Measurements from ENCODE around the gene SLC13A4. TPM values are rescaled to one million over a fixed set of nuclear protein-coding genes. Genes with fewer than 3 reads are reported as not detected.
"Not testable (repeated sequence)": the region's sequence is repeated elsewhere in the genome, so short reads cannot be mapped to it uniquely, and the experiment has no call there.

The SLC13A4 gene
- total RNA-seq (2014; rRNA removed; shearing (Covaris generic)) = not detected in 2 replicates
- not detected in 2 replicates for polyA plus RNA-seq (2015; cell fraction: cytosol; rRNA removed)
- polyA plus RNA-seq (2015; cell fraction: nucleus; rRNA removed) = 0.03 TPM in 1 of 2 replicates, not detected in the other

GRCh38 chr7:135728136-135728669 lies at the start of gene SLC13A4:
Gene SLC13A4 (minus strand): TSS chr7:135728186. CDS start chr7:135727496, 690 bp downstream.
- DNase-seq (ENCODE audit: low read depth) = no peak

- not testable (repeated sequence) for DNase-seq (ENCODE audit: low read depth)
Observed at GRCh38 chr7:135775915-135776314, 47.9 kb upstream of the SLC13A4 start.

- DNase-seq (ENCODE audit: low read depth) = no peak
Observed at GRCh38 chr7:135775230-135775629, 47.2 kb upstream of the SLC13A4 start.

- no peak for DNase-seq (ENCODE audit: low read depth)
Observed at GRCh38 chr7:135774284-135774683, 46.3 kb upstream of the SLC13A4 start.

- no peak for DNase-seq (ENCODE audit: low read depth)
Observed at GRCh38 chr7:135773464-135773863, 45.5 kb upstream of the SLC13A4 start.

- no peak for DNase-seq (ENCODE audit: low read depth)
Observed at GRCh38 chr7:135772639-135773222, 44.7 kb upstream of the SLC13A4 start.

GRCh38 chr7:135771961-135772638 lies 44.1 kb upstream of the SLC13A4 start:
- peak; percentile 68 for DNase-seq (ENCODE audit: low read depth)

- no peak for DNase-seq (ENCODE audit: low read depth)
Observed at GRCh38 chr7:135771051-135771450, 43.1 kb upstream of the SLC13A4 start.

- DNase-seq (ENCODE audit: low read depth) = no peak
Observed at GRCh38 chr7:135770139-135770710, 42.2 kb upstream of the SLC13A4 start.

- no peak for DNase-seq (ENCODE audit: low read depth)
Observed at GRCh38 chr7:135769005-135769802, 41.2 kb upstream of the SLC13A4 start.

- DNase-seq (ENCODE audit: low read depth) = no peak
Observed at GRCh38 chr7:135768467-135768866, 40.5 kb upstream of the SLC13A4 start.

GRCh38 chr7:135768064-135768463 lies 40.1 kb upstream of the SLC13A4 start:
- DNase-seq (ENCODE audit: low read depth) = no peak

- no peak for DNase-seq (ENCODE audit: low read depth)
Observed at GRCh38 chr7:135763261-135763660, 35.3 kb upstream of the SLC13A4 start.

- DNase-seq (ENCODE audit: low read depth) = peak; percentile 72
Observed at GRCh38 chr7:135761751-135762488, 33.9 kb upstream of the SLC13A4 start.

- no peak for DNase-seq (ENCODE audit: low read depth)
Observed at GRCh38 chr7:135759532-135759931, 31.5 kb upstream of the SLC13A4 start.

GRCh38 chr7:135758531-135758932 lies 30.5 kb upstream of the SLC13A4 start:
- DNase-seq (ENCODE audit: low read depth) = peak; percentile 42

GRCh38 chr7:135757719-135758411 lies 29.9 kb upstream of the SLC13A4 start:
- peak; percentile 59 for DNase-seq (ENCODE audit: low read depth)

- no peak for DNase-seq (ENCODE audit: low read depth)
Observed at GRCh38 chr7:135756191-135756590, 28.2 kb upstream of the SLC13A4 start.

- no peak for DNase-seq (ENCODE audit: low read depth)
Observed at GRCh38 chr7:135755351-135755753, 27.4 kb upstream of the SLC13A4 start.
